ENCODE results near the gene CAMK1D. TPM values are rescaled to one million over a fixed set of nuclear protein-coding genes. Genes with fewer than 3 reads are reported as not detected.

Gene CAMK1D
- total and polyA plus RNA-seq, 2 experiments from 2014 or later, result 4.6 to 7.2 TPM

- Histone ChIP-seq H3K27me3 (ENCODE audit: insufficient read depth) (no peaks in the 10 kb centered on the region), H2AFZ (no peak overlapping the region), H3K27ac (ENCODE audit: low read depth) (no peak overlapping the region), H4K20me1 (replicated peaks; ENCODE audit: insufficient read depth) (no peaks in the 10 kb centered on the region), H3K36me3 (ENCODE audit: insufficient read depth) (no peaks in the 10 kb centered on the region), H3F3A (replicated peaks; ENCODE audit: low read depth) (no peaks in the 10 kb centered on the region; the same call in 1 of the 2 replicates), H3K79me2 (replicated peaks; ENCODE audit: insufficient read depth) (no peaks in the 10 kb centered on the region), H3K9me2 (ENCODE audit: insufficient read depth) (no peaks in the 10 kb centered on the region), H3K4me2 (no peak overlapping the region), H3K4me1 (ENCODE audit: insufficient read depth) (peaks cover 17% of the 10 kb centered on the region), H3K4me3 (no peak overlapping the region)
- Mint-ChIP-seq H3K4me1 (peaks cover 43% of the 10 kb centered on the region), H3K27me3 (ENCODE audit: insufficient read depth, low read depth, poor library complexity) (peaks cover 10% of the 10 kb centered on the region), H3K27ac (no peak overlapping the region), H3K9me3 (peaks cover 16% of the 10 kb centered on the region), H3K36me3 (ENCODE audit: low read depth) (peaks cover 18% of the 10 kb centered on the region; the same call in 2 of the 3 replicates), H3K4me3 (no peak overlapping the region)
- ATAC-seq (peak; percentile 72), DNase-seq (ENCODE audit: low spot score) (peak; percentile 41)
- no peak for TF ChIP-seq CREB1 (CRISPR knock-in tag; IDR thresholded peaks at IDR 0.05; ENCODE audit: low read depth)
- peak; percentile 16 to 66; a peak in 3 of 4 replicates for TF ChIP-seq CTCF (conservative IDR thresholded peaks at IDR 0.05; ENCODE audit: low read depth in 2 of 2)
- TF ChIP-seq ETS1 (IDR thresholded peaks at IDR 0.05), result no peak
- TF ChIP-seq REST (IDR thresholded peaks at IDR 0.05; ENCODE audit: unreplicated experiment), result no peak
Observed at GRCh38 chr10:12484941-12485805, 135.8 kb downstream of the CAMK1D start.

- no peaks in the 10 kb centered on the region for H3K27me3 ChIP-seq (ENCODE audit: insufficient read depth)
- H3K9me2 ChIP-seq (ENCODE audit: insufficient read depth), result no peaks in the 10 kb centered on the region
- no peaks in the 10 kb centered on the region for H3K36me3 ChIP-seq (ENCODE audit: insufficient read depth)
- no peaks in the 10 kb centered on the region for H4K20me1 ChIP-seq (replicated peaks; ENCODE audit: insufficient read depth)
- H3K4me2 ChIP-seq, result no peak overlapping the region
- peaks cover 9% of the 10 kb centered on the region for H3K4me1 ChIP-seq (ENCODE audit: insufficient read depth)
- ATAC-seq, result no peak
- H2AFZ ChIP-seq, result no peak overlapping the region
- H3K27me3 Mint-ChIP-seq (ENCODE audit: insufficient read depth, low read depth, poor library complexity), result peaks cover 7% of the 10 kb centered on the region
- no peak overlapping the region for H3K27ac ChIP-seq (ENCODE audit: low read depth)
- no peak overlapping the region for H3K4me3 Mint-ChIP-seq
- peaks cover 3% of the 10 kb centered on the region; the same call in 2 of the 3 replicates for H3K36me3 Mint-ChIP-seq (ENCODE audit: low read depth)
- H3K4me3 ChIP-seq, result no peak overlapping the region
- no peaks in the 10 kb centered on the region for H3K79me2 ChIP-seq (replicated peaks; ENCODE audit: insufficient read depth)
- DNase-seq (ENCODE audit: low spot score), result no peak
- no peak overlapping the region for H3K27ac Mint-ChIP-seq
- H3F3A ChIP-seq (replicated peaks; ENCODE audit: low read depth), result no peaks in the 10 kb centered on the region
- H3K9me3 Mint-ChIP-seq, result no peaks in the 10 kb centered on the region; the same call in 2 of the 3 replicates
- H3K4me1 Mint-ChIP-seq, result peaks cover 36% of the 10 kb centered on the region
- no peak for TF ChIP-seq ZNF114 (CRISPR knock-in tag; IDR thresholded peaks at IDR 0.05)
- TF ChIP-seq CTCF (conservative IDR thresholded peaks at IDR 0.05; ENCODE audit: low read depth in 2 of 2), result no peak
Observed at GRCh38 chr10:12487366-12487765, 138.0 kb downstream of the CAMK1D start.
